ENCODE measurements around the gene PRDM15.
"Not testable (repeated sequence)": the region's sequence is repeated elsewhere in the genome, so short reads cannot be mapped to it uniquely, and the experiment has no call there.

The PRDM15 gene

DNA sequence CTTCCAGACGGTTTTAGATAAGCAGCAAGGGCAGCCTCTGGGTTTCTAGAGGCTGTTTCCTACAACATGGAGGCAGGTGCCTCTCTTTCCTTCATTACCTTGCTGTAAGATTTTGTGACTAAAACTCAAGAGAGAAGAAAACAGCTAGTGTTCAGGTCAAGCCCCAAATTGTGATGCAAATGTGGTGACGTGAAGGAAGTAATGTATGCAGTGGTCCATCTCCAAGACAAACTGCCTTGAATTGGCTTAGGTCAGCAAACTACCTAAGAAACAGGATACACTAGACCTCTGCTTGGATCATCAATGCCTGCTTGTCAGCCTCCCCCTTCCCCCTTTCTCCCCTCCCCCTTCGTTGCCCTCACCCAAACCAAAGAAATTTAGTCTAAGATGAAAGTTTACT lies 83.4 kb downstream of the PRDM15 start:
- in situ Hi-C loops (cut with MboI; ENCODE audit: low pct_unique_long_range_greater_than_20kb, low sequenced_read_pairs, unreplicated experiment): no loop called here
- TF ChIP-seq CTCF (IDR thresholded peaks at IDR 0.05; ENCODE audit: extremely low read depth, insufficient read depth, missing control alignments): no peak
- DNase-seq (ENCODE audit: low spot score): no peak

GRCh38 chr21:41794600-41794999 lies 84.5 kb downstream of the PRDM15 start:
- TF ChIP-seq CTCF (IDR thresholded peaks at IDR 0.05; ENCODE audit: extremely low read depth, insufficient read depth, missing control alignments): no peak
- no peak for DNase-seq (ENCODE audit: low spot score)
- in situ Hi-C loops (cut with MboI; ENCODE audit: low pct_unique_long_range_greater_than_20kb, low sequenced_read_pairs, unreplicated experiment): no loop called here

DNA sequence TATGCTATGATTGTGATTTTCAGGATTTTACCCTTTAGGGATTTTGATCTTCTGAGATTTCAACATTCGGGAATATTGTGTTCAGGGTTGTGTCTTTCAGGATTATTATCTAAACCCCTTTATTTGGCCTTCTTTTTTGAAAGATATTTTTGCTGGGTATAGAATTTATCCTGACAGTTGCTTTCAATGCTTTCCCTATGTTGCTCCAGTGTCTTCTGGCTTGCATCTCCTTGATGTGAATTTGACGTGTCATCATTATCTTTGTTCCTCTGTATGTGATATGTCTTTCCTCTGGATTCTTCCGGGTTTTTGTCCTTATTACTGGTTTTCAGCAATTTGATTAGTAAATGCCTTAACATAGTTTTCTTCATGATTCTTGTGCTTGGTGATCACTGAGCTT lies 86.4 kb downstream of the PRDM15 start:
- DNase-seq (ENCODE audit: low spot score): no peak
- TF ChIP-seq CTCF (IDR thresholded peaks at IDR 0.05; ENCODE audit: extremely low read depth, insufficient read depth, missing control alignments): no peak
- in situ Hi-C loops (cut with MboI; ENCODE audit: low pct_unique_long_range_greater_than_20kb, low sequenced_read_pairs, unreplicated experiment): no loop called here

GRCh38 chr21:41786509-41786987 lies 92.6 kb downstream of the PRDM15 start:
- DNase-seq (ENCODE audit: low spot score): no peak
- no peak for TF ChIP-seq CTCF (IDR thresholded peaks at IDR 0.05; ENCODE audit: extremely low read depth, insufficient read depth, missing control alignments)
- in situ Hi-C loops (cut with MboI; ENCODE audit: low pct_unique_long_range_greater_than_20kb, low sequenced_read_pairs, unreplicated experiment): no loop called here

DNA sequence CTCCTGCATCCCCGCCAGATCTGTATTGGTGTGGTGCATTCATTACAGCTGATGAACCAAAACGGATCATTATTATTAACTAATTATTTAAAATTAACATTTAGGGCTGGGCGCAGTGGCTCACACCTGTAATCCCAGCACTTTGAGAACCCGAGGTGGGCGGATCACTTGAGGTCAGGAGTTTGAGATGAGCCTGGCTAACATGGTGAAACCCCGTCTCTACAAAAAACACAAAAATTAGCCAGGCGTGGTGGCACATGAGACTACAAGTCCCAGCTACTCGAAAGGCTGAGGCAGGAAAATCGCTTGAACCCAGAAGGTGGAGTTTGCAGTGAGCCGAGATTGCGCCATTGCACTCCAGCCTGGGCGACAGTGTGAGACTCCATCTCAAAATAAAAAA lies 93.9 kb downstream of the PRDM15 start:
- in situ Hi-C loops (cut with MboI; ENCODE audit: low pct_unique_long_range_greater_than_20kb, low sequenced_read_pairs, unreplicated experiment); DNase-seq (ENCODE audit: low spot score): not testable (repeated sequence)

- in situ Hi-C loops (cut with MboI; ENCODE audit: low pct_unique_long_range_greater_than_20kb, low sequenced_read_pairs, unreplicated experiment): no loop called here
- no peak for TF ChIP-seq CTCF (IDR thresholded peaks at IDR 0.05; ENCODE audit: extremely low read depth, insufficient read depth, missing control alignments)
- DNase-seq (ENCODE audit: low spot score): no peak
These were observed 94.6 kb downstream of the PRDM15 start for GRCh38 chr21:41784456-41785102.

- no peak for DNase-seq (ENCODE audit: low spot score)
- in situ Hi-C loops (cut with MboI; ENCODE audit: low pct_unique_long_range_greater_than_20kb, low sequenced_read_pairs, unreplicated experiment): no loop called here
- no peak for TF ChIP-seq CTCF (IDR thresholded peaks at IDR 0.05; ENCODE audit: extremely low read depth, insufficient read depth, missing control alignments)
These were observed 95.5 kb downstream of the PRDM15 start for GRCh38 chr21:41783476-41784180.

All from GM13977 (cell line).